Gastrocnemius medialis (tissue), 4 donors: ENCODE measurements around the gene ADSS1. TPM values are rescaled to one million over a fixed set of nuclear protein-coding genes. Genes with fewer than 3 reads are reported as not detected.

Experiments used
- ATAC-seq, 2 donors: fragments of 150-250 bp; one replicate each; pipeline ENCODE4 v1.9.1; 2016
- DNase-seq, 2 donors: peaks; one replicate each; pipeline ENCODE4 v3.0.0-alpha.2; 2019
- H3K27ac ChIP-seq, 4 donors: fragments of 200-600 bp; sonication (generic); 1 replicate in 1 of 4; 2 replicates in 3 of 4; pipeline ENCODE4 v1.5.1; 2016 to 2018; ENCODE audit warnings: mild to moderate bottlenecking in 2 of 4, moderate library complexity in 1 of 4
- H3K27me3 ChIP-seq, 3 donors: fragments of 200-600 bp; sonication (generic) in 2 of 3; 1 replicate in 1 of 3; 2 replicates in 2 of 3; pipeline versions ENCODE4 v1.5.1 to v1.6.0; 2016 to 2019; ENCODE audit warnings: mild to moderate bottlenecking in 1 of 3, moderate library complexity in 1 of 3
- H3K36me3 ChIP-seq, 2 donors: fragments of 200-600 bp; sonication (generic) in 1 of 2; one replicate each; pipeline ENCODE4 v1.5.1; 2017 to 2018
- H3K4me1 ChIP-seq, 2 donors: fragments of 200-600 bp; sonication (generic) in 1 of 2; one replicate each; pipeline ENCODE4 v1.5.1; 2016 to 2017; ENCODE audit warnings: mild to moderate bottlenecking in 2 of 2
- H3K4me3 ChIP-seq, 4 donors: fragments of 200-600 bp; sonication (generic) in 3 of 4; 1 replicate in 1 of 4; 2 replicates in 3 of 4; pipeline ENCODE4 v1.5.1; 2016 to 2019; ENCODE audit warnings: mild to moderate bottlenecking in 2 of 4
- H3K9me3 ChIP-seq, 3 donors: fragments of 200-600 bp; sonication (generic) in 2 of 3; 1 replicate in 1 of 3; 2 replicates in 2 of 3; pipeline ENCODE4 v1.5.1; 2016 to 2019
- CTCF ChIP-seq, 5 experiments: fragments of 450-650 bp in 3 of 5; fragments of 200-600 bp in 2 of 5; sonication (generic) in 2 of 5; IDR thresholded peaks in 4 of 5; conservative IDR thresholded peaks in 1 of 5; 1 replicate in 4 of 5; 2 replicates in 1 of 5; pipeline ENCODE4 v1.5.1; 2016 to 2019; ENCODE audit warnings: antibody characterized with exemption in 5 of 5, mild to moderate bottlenecking in 3 of 5, moderate library complexity in 3 of 5
- POLR2A ChIP-seq, 2 donors: fragments of 450-650 bp; IDR thresholded peaks; one replicate each; pipeline ENCODE4 v1.6.1; 2017; ENCODE audit warnings: antibody characterized with exemption in 2 of 2, mild to moderate bottlenecking in 2 of 2, moderate library complexity in 2 of 2
- in situ Hi-C, 4 donors: fragments of 200-750 bp; cut with MboI; loops; one replicate each; pipeline versions ENCODE4 v1.15.0 to v1.8.0; 2017; ENCODE audit warnings: low sequenced_read_pairs in 4 of 4
- intact Hi-C: fragments of 100-400 bp; cut with DNase I; formaldehyde crosslinking; loops from one replicate; pipeline ENCODE4 v1.15.1; 2023; ENCODE audit warnings: low total_unique reads
- total RNA-seq, 4 donors: library from RNA; depleted of rRNA; stranded (reverse); fragments of >200 nt; gene quantifications; one replicate each; pipeline versions ENCODE4 v1.1.0 to v1.2.3, GENCODE V29; 2016

Gene ADSS1
- total RNA-seq, 4 donors from 2014 or later: 165 to 577 (median 232) TPM

- TF ChIP-seq POLR2A (IDR thresholded peaks at IDR 0.05) (no peak), CTCF (IDR thresholded peaks at IDR 0.05 in 4 of 5, conservative IDR thresholded peaks at IDR 0.05 in 1 of 5) (no peak)
- peaks cover 35 to 41% of the 10 kb centered on the region in 2 donors for H3K4me1 ChIP-seq
- in situ Hi-C loops (no loop called here), intact Hi-C loops (no loop called here)
- no peaks in the 10 kb centered on the region for H3K27me3 ChIP-seq
- no peaks in the 10 kb centered on the region for H3K36me3 ChIP-seq
- no peak for DNase-seq
- no peak overlapping the region for H3K4me3 ChIP-seq
- no peaks in the 10 kb centered on the region for H3K9me3 ChIP-seq
- ATAC-seq: no peak
- H3K27ac ChIP-seq: peak overlapping the region in 1 of 4 donors; percentile 87
Observed at GRCh38 chr14:104686624-104687517, 37.2 kb upstream of the ADSS1 start.

GRCh38 chr14:104687601-104688504 lies 36.2 kb upstream of the ADSS1 start:
- H3K4me1 ChIP-seq: peaks cover 29 to 36% of the 10 kb centered on the region in 2 donors
- H3K4me3 ChIP-seq: peak overlapping the region; percentile 54 to 86 (median 64)
- intact Hi-C loops: loop anchor here (1.0 kb wide), 1 partner anchor 34 kb away; no protein-coding TSS in a partner anchor
- DNase-seq (peak; percentile 88 to 94), ATAC-seq (peak; percentile 73 to 81)
- no peaks in the 10 kb centered on the region for H3K36me3 ChIP-seq
- peak overlapping the region; percentile 80 to 87 (median 84) for H3K27ac ChIP-seq
- no peak for TF ChIP-seq CTCF (IDR thresholded peaks at IDR 0.05 in 4 of 5, conservative IDR thresholded peaks at IDR 0.05 in 1 of 5)
- TF ChIP-seq POLR2A (IDR thresholded peaks at IDR 0.05): peak; percentile 42 to 53
- H3K27me3 ChIP-seq: no peaks in the 10 kb centered on the region
- H3K9me3 ChIP-seq: no peaks in the 10 kb centered on the region
- in situ Hi-C loops: no loop called here

GRCh38 chr14:104688505-104689108 lies 35.4 kb upstream of the ADSS1 start:
- Histone ChIP-seq H3K4me3 (peak overlapping the region; percentile 54 to 86 (median 64)), H3K36me3 (no peaks in the 10 kb centered on the region), H3K4me1 (peaks cover 29 to 36% of the 10 kb centered on the region in 2 donors), H3K27ac (peak overlapping the region; percentile 80 to 87 (median 84)), H3K27me3 (no peaks in the 10 kb centered on the region), H3K9me3 (no peaks in the 10 kb centered on the region)
- ATAC-seq: peak in 1 of 2 donors; percentile 3
- TF ChIP-seq CTCF (IDR thresholded peaks at IDR 0.05 in 4 of 5, conservative IDR thresholded peaks at IDR 0.05 in 1 of 5) (no peak), POLR2A (IDR thresholded peaks at IDR 0.05) (no peak)
- in situ Hi-C loops (no loop called here), intact Hi-C loops (loop anchor here (1.0 kb wide), 1 partner anchor 34 kb away; no protein-coding TSS in a partner anchor)
- DNase-seq: no peak

GRCh38 chr14:104689109-104689880 lies 34.7 kb upstream of the ADSS1 start, which contains the start of gene INF2:
Gene INF2 (plus strand): TSS chr14:104689618. CDS start chr14:104701366, 11,748 bp downstream.
- H3K4me3 ChIP-seq: peak within 1 kb of the TSS; percentile 54 to 86 (median 64)
- DNase-seq (peak; percentile 35 to 53), ATAC-seq (peak; percentile 58 to 60)
- H3K9me3 ChIP-seq: no peaks in the 10 kb centered on the region
- peaks cover 29 to 36% of the 10 kb centered on the region in 2 donors for H3K4me1 ChIP-seq
- intact Hi-C loops (no loop called here), in situ Hi-C loops (no loop called here)
- H3K27me3 ChIP-seq: no peaks in the 10 kb centered on the region
- TF ChIP-seq POLR2A (IDR thresholded peaks at IDR 0.05): peak; percentile 31 to 43
- no peak for TF ChIP-seq CTCF (IDR thresholded peaks at IDR 0.05 in 4 of 5, conservative IDR thresholded peaks at IDR 0.05 in 1 of 5)
- peak within 1 kb of the TSS; percentile 80 to 87 (median 84) for H3K27ac ChIP-seq
- H3K36me3 ChIP-seq: no peaks in the 10 kb centered on the region
